ENCODE measurements around the gene HNRNPA0.

- TF ChIP-seq CTCF (IDR thresholded peaks at IDR 0.05) (no peak), ZFX (IDR thresholded peaks at IDR 0.05; ENCODE audit: borderline replicate concordance) (no peak)
These were observed 6.8 kb upstream of the HNRNPA0 start for GRCh38 chr5:137760719-137761516.

All from 22Rv1 (cell line).